ENCODE measurements around the gene ANO2. TPM values are rescaled to one million over a fixed set of nuclear protein-coding genes. Genes with fewer than 3 reads are reported as not detected.

ANO2 gene
- total RNA-seq, 2 experiments from 2014 or later = not detected

GRCh38 chr12:5515458-5515857 lies 429.6 kb downstream of the ANO2 start:
- intact Hi-C loops (cut with micrococcal nuclease) = no loop called here

GRCh38 chr12:5514545-5514944 lies 430.5 kb downstream of the ANO2 start:
- intact Hi-C loops (cut with micrococcal nuclease) = no loop called here
- POLR2A ChIA-PET = no interaction called here

More at GRCh38 chr12:5515458-5515857, 429.6 kb downstream of the ANO2 start:
- CTCF ChIA-PET = no interaction called here
- no peaks in the 10 kb centered on the region for H3K4me1 Mint-ChIP-seq (ENCODE audit: low read depth)
- peaks cover 4% of the 10 kb centered on the region for H3K27me3 Mint-ChIP-seq
- H3K36me3 Mint-ChIP-seq = no peaks in the 10 kb centered on the region
- POLR2A ChIA-PET = no interaction called here
- no peak overlapping the region for H3K4me3 Mint-ChIP-seq
- H3K27ac Mint-ChIP-seq = no peak overlapping the region
- no peak for DNase-seq
- no peaks in the 10 kb centered on the region for H3K9me3 Mint-ChIP-seq

GRCh38 chr12:5514016-5514415 lies 431.0 kb downstream of the ANO2 start:
- H3K9me3 Mint-ChIP-seq = no peaks in the 10 kb centered on the region
- no peak overlapping the region for H3K27ac Mint-ChIP-seq
- POLR2A ChIA-PET = no interaction called here
- CTCF ChIA-PET = no interaction called here
- no peak for DNase-seq
- H3K27me3 Mint-ChIP-seq = peaks cover 1% of the 10 kb centered on the region
- intact Hi-C loops (cut with micrococcal nuclease) = no loop called here
- no peak overlapping the region for H3K4me3 Mint-ChIP-seq
- H3K4me1 Mint-ChIP-seq (ENCODE audit: low read depth) = no peaks in the 10 kb centered on the region
- H3K36me3 Mint-ChIP-seq = no peaks in the 10 kb centered on the region

More at GRCh38 chr12:5514545-5514944, 430.5 kb downstream of the ANO2 start:
- Mint-ChIP-seq H3K27ac (no peak overlapping the region), H3K27me3 (peaks cover 2% of the 10 kb centered on the region), H3K9me3 (no peaks in the 10 kb centered on the region), H3K4me3 (no peak overlapping the region), H3K4me1 (ENCODE audit: low read depth) (no peaks in the 10 kb centered on the region), H3K36me3 (no peaks in the 10 kb centered on the region)
- no peak for DNase-seq
- CTCF ChIA-PET = no interaction called here

- H3K4me1 Mint-ChIP-seq (ENCODE audit: low read depth) = no peaks in the 10 kb centered on the region
- no peaks in the 10 kb centered on the region for H3K36me3 Mint-ChIP-seq
- DNase-seq = no peak
- H3K27ac Mint-ChIP-seq = no peak overlapping the region
- H3K27me3 Mint-ChIP-seq = peaks cover 1% of the 10 kb centered on the region
- CTCF ChIA-PET = no interaction called here
- H3K9me3 Mint-ChIP-seq = no peaks in the 10 kb centered on the region
- POLR2A ChIA-PET = no interaction called here
- intact Hi-C loops (cut with micrococcal nuclease) = no loop called here
- H3K4me3 Mint-ChIP-seq = no peak overlapping the region
Measured at GRCh38 chr12:5513406-5513805, 431.7 kb downstream of the ANO2 start.

Other genes starting within 250 kb of the ANO2 start
- gene VWF, start 179.4 kb upstream of the ANO2 start, total RNA-seq = not detected